Neural crest cell (in vitro differentiated cells): ENCODE results near the gene DLG3. TPM values are rescaled to one million over a fixed set of nuclear protein-coding genes. Genes with fewer than 3 reads are reported as not detected.
A peak's percentile ranks its signal among the peaks of the same experiment; 100 is the strongest.
"Not testable (repeated sequence)": the region's sequence is repeated elsewhere in the genome, so short reads cannot be mapped to it uniquely, and the experiment has no call there.

ENCODE experiments used
- DNase-seq: peaks from one replicate; pipeline ENCODE4 v3.0.0; 2021; ENCODE audit warnings: low read depth, mixed read lengths, low spot score
- H3K27ac Mint-ChIP-seq: one replicate; pipeline ENCODE4 v1.8.0; 2021; ENCODE audit warnings: mild to moderate bottlenecking, mixed read lengths; ENCODE audit not compliant: unreplicated experiment
- H3K27me3 Mint-ChIP-seq: 2 replicates; pipeline ENCODE4 v1.8.0; 2021; ENCODE audit warnings: low read depth, mild to moderate bottlenecking, mixed read lengths
- H3K36me3 Mint-ChIP-seq: 2 replicates; pipeline ENCODE4 v1.8.0; 2021; ENCODE audit warnings: low read depth, mild to moderate bottlenecking, mixed read lengths
- H3K4me1 Mint-ChIP-seq: 2 replicates; pipeline ENCODE4 v1.8.0; 2021; ENCODE audit warnings: mixed read lengths
- H3K4me3 Mint-ChIP-seq: one replicate; pipeline ENCODE4 v1.8.0; 2021; ENCODE audit warnings: mild to moderate bottlenecking, mixed read lengths
- H3K9me3 Mint-ChIP-seq: 2 replicates; pipeline ENCODE4 v1.8.0; 2021; ENCODE audit warnings: mixed read lengths
- long read RNA-seq: library from polyadenylated mRNA; unstranded; transcript quantifications from one replicate; pipeline ENCODE4 v2.0.0, GENCODE V29; 2020
- total RNA-seq: library from RNA; stranded (reverse); gene quantifications from 2 replicates; pipeline ENCODE4 v1.2.1, GENCODE V29; 2021
- TF ChIP-seq, protein P1 (sequence below): fragments of 200-600 bp; sonication (generic); conservative IDR thresholded peaks from 2 replicates; pipeline ENCODE4 v1.5.0; 2021; ENCODE audit warnings: antibody characterized with exemption, mild to moderate bottlenecking

Gene DLG3
- 54.3 and 65.6 TPM in 2 replicates for total RNA-seq
- long read RNA-seq, full-length matches to known transcripts: 6 of 12 reads
- long read RNA-seq, partial matches to known transcripts: 1 of 12 reads
- long read RNA-seq, other reads (novel, unspliced or antisense): 5 of 12 reads

- Mint-ChIP-seq H3K27me3 (peaks cover 31% of the 10 kb centered on the region), H3K9me3 (no peaks in the 10 kb centered on the region), H3K27ac (no peak within 1 kb of the TSS), H3K36me3 (peaks cover 2% of the 10 kb centered on the region), H3K4me1 (peaks cover 9% of the 10 kb centered on the region), H3K4me3 (peak within 1 kb of the TSS; percentile 67)
- TF ChIP-seq, protein P1, sequence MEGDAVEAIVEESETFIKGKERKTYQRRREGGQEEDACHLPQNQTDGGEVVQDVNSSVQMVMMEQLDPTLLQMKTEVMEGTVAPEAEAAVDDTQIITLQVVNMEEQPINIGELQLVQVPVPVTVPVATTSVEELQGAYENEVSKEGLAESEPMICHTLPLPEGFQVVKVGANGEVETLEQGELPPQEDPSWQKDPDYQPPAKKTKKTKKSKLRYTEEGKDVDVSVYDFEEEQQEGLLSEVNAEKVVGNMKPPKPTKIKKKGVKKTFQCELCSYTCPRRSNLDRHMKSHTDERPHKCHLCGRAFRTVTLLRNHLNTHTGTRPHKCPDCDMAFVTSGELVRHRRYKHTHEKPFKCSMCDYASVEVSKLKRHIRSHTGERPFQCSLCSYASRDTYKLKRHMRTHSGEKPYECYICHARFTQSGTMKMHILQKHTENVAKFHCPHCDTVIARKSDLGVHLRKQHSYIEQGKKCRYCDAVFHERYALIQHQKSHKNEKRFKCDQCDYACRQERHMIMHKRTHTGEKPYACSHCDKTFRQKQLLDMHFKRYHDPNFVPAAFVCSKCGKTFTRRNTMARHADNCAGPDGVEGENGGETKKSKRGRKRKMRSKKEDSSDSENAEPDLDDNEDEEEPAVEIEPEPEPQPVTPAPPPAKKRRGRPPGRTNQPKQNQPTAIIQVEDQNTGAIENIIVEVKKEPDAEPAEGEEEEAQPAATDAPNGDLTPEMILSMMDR: no peak
- peak; percentile 54 for DNase-seq
These were observed at the start of gene DLG3 for GRCh38 chrX:70444326-70444945. Gene DLG3 (plus strand): TSS chrX:70444835. CDS start chrX:70445202, 367 bp downstream.

DNA sequence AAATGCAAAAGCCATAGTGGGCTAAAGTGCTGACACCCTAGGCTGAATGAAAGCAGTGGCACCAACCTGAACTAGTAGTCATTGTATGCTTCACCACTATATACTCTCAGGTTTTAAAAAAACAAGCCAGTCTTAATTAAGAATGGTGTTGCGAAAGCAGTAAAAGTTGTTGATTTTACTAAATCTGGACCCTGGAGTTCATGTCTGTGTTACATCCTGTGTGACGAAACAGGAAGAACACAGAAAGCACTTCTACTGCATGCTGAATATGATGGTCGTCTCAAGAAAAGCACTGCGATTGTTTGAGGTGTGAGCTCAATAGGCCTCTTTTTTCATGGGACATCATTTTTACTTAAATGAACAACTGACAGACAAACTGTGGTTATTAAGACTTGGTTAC, 45.7 kb upstream of the DLG3 start:
- no peaks in the 10 kb centered on the region for H3K4me1 Mint-ChIP-seq
- H3K27me3 Mint-ChIP-seq: no peaks in the 10 kb centered on the region
- H3K9me3 Mint-ChIP-seq: no peaks in the 10 kb centered on the region
- no peak overlapping the region for H3K27ac Mint-ChIP-seq
- DNase-seq: no peak
- no peak overlapping the region for H3K4me3 Mint-ChIP-seq
- TF ChIP-seq, protein P1: no peak
- H3K36me3 Mint-ChIP-seq: peaks cover 22% of the 10 kb centered on the region

GRCh38 chrX:70400181-70400580, 44.5 kb upstream of the DLG3 start:
- DNase-seq, H3K4me3 Mint-ChIP-seq, H3K9me3 Mint-ChIP-seq, H3K27me3 Mint-ChIP-seq, H3K27ac Mint-ChIP-seq, H3K4me1 Mint-ChIP-seq: not testable (repeated sequence)
- peaks cover 17% of the 10 kb centered on the region for H3K36me3 Mint-ChIP-seq

DNA sequence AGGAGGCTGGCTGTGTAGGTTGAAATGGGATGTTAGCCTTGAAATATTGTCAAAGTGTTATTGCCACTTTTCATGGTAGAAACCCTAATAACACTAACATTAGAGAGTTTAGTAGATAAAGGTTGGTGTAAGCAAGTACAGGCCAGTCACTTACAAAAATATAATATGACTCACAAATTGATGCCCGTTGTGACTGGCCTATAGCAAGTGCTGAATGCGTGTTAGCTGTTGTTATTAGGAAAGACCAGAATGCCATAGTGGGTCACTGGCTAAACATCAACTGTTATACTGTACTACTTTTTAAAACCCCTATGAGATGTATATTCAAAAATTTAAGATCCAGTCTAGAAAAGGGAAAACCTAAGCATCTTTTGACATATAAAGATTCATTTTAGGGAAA, 41.9 kb upstream of the DLG3 start:
- Mint-ChIP-seq H3K36me3 (peaks cover 16% of the 10 kb centered on the region), H3K27me3 (no peaks in the 10 kb centered on the region), H3K4me3 (no peak overlapping the region), H3K4me1 (no peaks in the 10 kb centered on the region), H3K27ac (no peak overlapping the region), H3K9me3 (no peaks in the 10 kb centered on the region)
- TF ChIP-seq, protein P1: no peak
- DNase-seq: no peak

GRCh38 chrX:70405003-70405402, 39.6 kb upstream of the DLG3 start:
- H3K36me3 Mint-ChIP-seq: peaks cover 18% of the 10 kb centered on the region
- H3K9me3 Mint-ChIP-seq: no peaks in the 10 kb centered on the region
- H3K4me1 Mint-ChIP-seq: no peaks in the 10 kb centered on the region
- DNase-seq: no peak
- H3K4me3 Mint-ChIP-seq: no peak overlapping the region
- H3K27ac Mint-ChIP-seq: no peak overlapping the region
- TF ChIP-seq, protein P1: no peak
- H3K27me3 Mint-ChIP-seq: no peaks in the 10 kb centered on the region

- Mint-ChIP-seq H3K9me3 (no peaks in the 10 kb centered on the region), H3K4me3 (no peak overlapping the region), H3K27me3 (no peaks in the 10 kb centered on the region), H3K4me1 (no peaks in the 10 kb centered on the region), H3K36me3 (peaks cover 6% of the 10 kb centered on the region), H3K27ac (no peak overlapping the region)
- DNase-seq: no peak
- TF ChIP-seq, protein P1: no peak
These were observed 33.7 kb upstream of the DLG3 start for GRCh38 chrX:70410921-70411320.
